HEK293 (cell line): ENCODE results near the gene ACTR1A.

ENCODE experiments used
- EGR2 ChIP-seq: fragments of 450-650 bp; formaldehyde crosslinking; IDR thresholded peaks from 2 replicates; pipeline ENCODE4 v1.5.1; 2016; ENCODE audit warnings: low read depth, missing biosample characterization, missing genetic modification characterization
- GFI1B ChIP-seq: fragments of 450-650 bp; formaldehyde crosslinking; IDR thresholded peaks from 2 replicates; pipeline ENCODE4 v1.5.1; 2016; ENCODE audit warnings: missing biosample characterization, missing genetic modification characterization
- SETDB1 ChIP-seq: IDR thresholded peaks from one replicate; pipeline ENCODE4 v1.6.1; 2017; ENCODE audit warnings: mild to moderate bottlenecking, low read length, moderate library complexity, mixed read lengths; ENCODE audit not compliant: insufficient read length
- ZFP41 ChIP-seq: fragments of 450-650 bp; formaldehyde crosslinking; IDR thresholded peaks from 2 replicates; pipeline ENCODE4 v1.5.1; 2016; ENCODE audit warnings: missing biosample characterization, missing genetic modification characterization, borderline replicate concordance
- ZNF112 ChIP-seq: fragments of 450-650 bp; formaldehyde crosslinking; IDR thresholded peaks from 2 replicates; pipeline ENCODE4 v1.5.0; 2017; ENCODE audit warnings: missing biosample characterization, missing genetic modification characterization
- ZNF121 ChIP-seq: fragments of 450-650 bp; formaldehyde crosslinking; IDR thresholded peaks from 2 replicates; pipeline ENCODE4 v1.5.1; 2016; ENCODE audit warnings: missing biosample characterization, missing genetic modification characterization
- ZNF133 ChIP-seq: fragments of 450-650 bp; formaldehyde crosslinking; IDR thresholded peaks from 2 replicates; pipeline ENCODE4 v1.5.1; 2016; ENCODE audit warnings: missing biosample characterization, missing genetic modification characterization
- ZNF2 ChIP-seq: fragments of 450-650 bp; formaldehyde crosslinking; IDR thresholded peaks from 2 replicates; pipeline ENCODE4 v1.5.1; 2016; ENCODE audit warnings: missing biosample characterization, missing genetic modification characterization
- ZNF211 ChIP-seq: fragments of 450-650 bp; formaldehyde crosslinking; IDR thresholded peaks from 2 replicates; pipeline ENCODE4 v1.5.1; 2016; ENCODE audit warnings: low read depth, missing biosample characterization, missing genetic modification characterization
- ZNF366 ChIP-seq: fragments of 450-650 bp; formaldehyde crosslinking; conservative IDR thresholded peaks from 2 replicates; pipeline ENCODE4 v1.5.1; 2016; ENCODE audit warnings: missing biosample characterization, missing genetic modification characterization
- ZNF514 ChIP-seq: fragments of 450-650 bp; formaldehyde crosslinking; IDR thresholded peaks from 2 replicates; pipeline ENCODE4 v1.5.1; 2016; ENCODE audit warnings: missing biosample characterization, missing genetic modification characterization
- ZNF555 ChIP-seq: fragments of 450-650 bp; formaldehyde crosslinking; conservative IDR thresholded peaks from 2 replicates; pipeline ENCODE4 v1.5.1; 2017; ENCODE audit warnings: missing biosample characterization, mild to moderate bottlenecking, missing genetic modification characterization, inconsistent platforms
- ZNF561 ChIP-seq: fragments of 450-650 bp; IDR thresholded peaks from 2 replicates; pipeline ENCODE4 v1.5.1; 2018; ENCODE audit warnings: missing biosample characterization, missing genetic modification characterization, borderline replicate concordance
- ZNF571 ChIP-seq: fragments of 450-650 bp; formaldehyde crosslinking; IDR thresholded peaks from 2 replicates; pipeline ENCODE4 v1.5.0; 2017; ENCODE audit warnings: missing biosample characterization, missing genetic modification characterization
- ZNF624 ChIP-seq: fragments of 450-650 bp; formaldehyde crosslinking; IDR thresholded peaks from 2 replicates; pipeline ENCODE4 v1.5.1; 2017; ENCODE audit warnings: missing biosample characterization, missing genetic modification characterization
- ZNF626 ChIP-seq: fragments of 450-650 bp; sonication (Bioruptor Pico); formaldehyde crosslinking; IDR thresholded peaks from 2 replicates; pipeline ENCODE4 v1.5.1; 2018; ENCODE audit warnings: missing biosample characterization, missing genetic modification characterization, inconsistent platforms
- ZNF701 ChIP-seq: fragments of 450-650 bp; formaldehyde crosslinking; IDR thresholded peaks from 2 replicates; pipeline ENCODE4 v1.5.1; 2016; ENCODE audit warnings: missing biosample characterization, missing genetic modification characterization
- TF ChIP-seq, protein P1 (sequence below): fragments of 450-650 bp; formaldehyde crosslinking; IDR thresholded peaks from 2 replicates; pipeline ENCODE4 v1.5.1; 2016; ENCODE audit warnings: missing biosample characterization, missing genetic modification characterization
- TF ChIP-seq, protein P2 (sequence below): fragments of 450-650 bp; formaldehyde crosslinking; IDR thresholded peaks from 2 replicates; pipeline ENCODE4 v1.5.1; 2016; ENCODE audit warnings: missing biosample characterization, missing genetic modification characterization, borderline replicate concordance
- TF ChIP-seq, protein P3 (sequence below): fragments of 450-650 bp; formaldehyde crosslinking; optimal IDR thresholded peaks from 2 replicates; pipeline ENCODE3; 2016; ENCODE audit warnings: missing biosample characterization, mild to moderate bottlenecking, missing genetic modification characterization
- TF ChIP-seq, protein P4 (sequence below): fragments of 450-650 bp; formaldehyde crosslinking; IDR thresholded peaks from 2 replicates; pipeline ENCODE4 v1.5.1; 2016; ENCODE audit warnings: missing biosample characterization, missing genetic modification characterization
- TF ChIP-seq, protein P5 (sequence below): fragments of 450-650 bp; formaldehyde crosslinking; IDR thresholded peaks from 2 replicates; pipeline ENCODE4 v1.5.1; 2016; ENCODE audit warnings: missing biosample characterization, missing genetic modification characterization
- TF ChIP-seq, protein P6 (sequence below): fragments of 450-650 bp; formaldehyde crosslinking; IDR thresholded peaks from 2 replicates; pipeline ENCODE4 v1.5.1; 2017; ENCODE audit warnings: missing biosample characterization, missing genetic modification characterization

The ACTR1A gene

DNA sequence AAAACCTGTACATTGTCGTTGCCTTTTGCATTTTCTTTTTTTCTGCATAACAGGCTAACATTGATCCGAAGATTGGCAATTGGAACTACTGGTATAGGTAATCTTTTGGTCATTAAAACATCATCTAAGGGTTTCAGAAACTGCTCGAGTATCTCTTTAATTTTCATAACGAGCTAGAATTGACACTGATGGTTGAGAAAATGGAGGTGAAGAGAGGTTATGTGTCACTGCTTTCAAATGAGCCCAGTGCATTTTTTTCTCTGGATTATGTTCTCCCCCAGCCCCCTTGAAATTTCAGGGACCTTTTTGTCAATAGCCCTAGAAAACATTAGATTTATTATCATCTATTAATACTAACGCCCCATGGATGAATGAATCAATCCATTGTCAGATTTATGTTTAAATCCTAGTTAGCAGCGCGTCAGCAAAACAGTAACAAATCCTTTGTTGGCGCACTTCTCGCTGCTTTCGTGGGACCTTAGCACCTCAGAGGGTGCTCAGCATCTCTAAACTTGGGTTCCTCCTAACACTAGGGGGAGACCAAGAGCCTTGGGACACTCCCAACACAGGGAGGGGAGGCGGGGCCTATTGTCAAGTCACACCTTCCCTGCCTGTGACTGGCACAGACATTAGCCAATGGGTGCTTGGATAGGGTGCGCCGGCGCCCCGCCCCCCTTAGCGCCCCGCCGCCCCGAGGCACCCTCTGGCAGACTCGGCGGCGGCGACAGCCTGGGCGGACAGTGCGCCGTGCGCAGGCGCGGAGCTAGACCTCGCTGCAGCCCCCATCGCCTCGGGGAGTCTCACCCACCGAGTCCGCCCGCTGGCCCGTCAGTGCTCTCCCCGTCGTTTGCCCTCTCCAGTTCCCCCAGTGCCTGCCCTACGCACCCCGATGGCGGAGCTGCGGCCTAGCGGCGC lies 1.0 kb upstream of the ACTR1A start, which contains the start of gene SUFU (continued):
- no peak for TF ChIP-seq ZNF561
- TF ChIP-seq, protein P1, sequence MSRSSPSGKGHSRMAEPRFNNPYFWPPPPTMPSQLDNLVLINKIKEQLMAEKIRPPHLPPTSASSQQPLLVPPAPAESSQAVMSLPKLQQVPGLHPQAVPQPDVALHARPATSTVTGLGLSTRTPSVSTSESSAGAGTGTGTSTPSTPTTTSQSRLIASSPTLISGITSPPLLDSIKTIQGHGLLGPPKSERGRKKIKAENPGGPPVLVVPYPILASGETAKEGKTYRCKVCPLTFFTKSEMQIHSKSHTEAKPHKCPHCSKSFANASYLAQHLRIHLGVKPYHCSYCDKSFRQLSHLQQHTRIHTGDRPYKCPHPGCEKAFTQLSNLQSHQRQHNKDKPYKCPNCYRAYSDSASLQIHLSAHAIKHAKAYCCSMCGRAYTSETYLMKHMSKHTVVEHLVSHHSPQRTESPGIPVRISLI (tag by site-specific recombination): peak; percentile 67; the same call in 1 of the 2 replicates
- TF ChIP-seq ZNF514 (tag by site-specific recombination): no peak
- no peak for TF ChIP-seq ZNF626 (tag by site-specific recombination)
- no peak for TF ChIP-seq ZNF112
- TF ChIP-seq ZNF701 (tag by site-specific recombination): no peak
- TF ChIP-seq ZNF133 (tag by site-specific recombination): no peak
- TF ChIP-seq, protein P2, sequence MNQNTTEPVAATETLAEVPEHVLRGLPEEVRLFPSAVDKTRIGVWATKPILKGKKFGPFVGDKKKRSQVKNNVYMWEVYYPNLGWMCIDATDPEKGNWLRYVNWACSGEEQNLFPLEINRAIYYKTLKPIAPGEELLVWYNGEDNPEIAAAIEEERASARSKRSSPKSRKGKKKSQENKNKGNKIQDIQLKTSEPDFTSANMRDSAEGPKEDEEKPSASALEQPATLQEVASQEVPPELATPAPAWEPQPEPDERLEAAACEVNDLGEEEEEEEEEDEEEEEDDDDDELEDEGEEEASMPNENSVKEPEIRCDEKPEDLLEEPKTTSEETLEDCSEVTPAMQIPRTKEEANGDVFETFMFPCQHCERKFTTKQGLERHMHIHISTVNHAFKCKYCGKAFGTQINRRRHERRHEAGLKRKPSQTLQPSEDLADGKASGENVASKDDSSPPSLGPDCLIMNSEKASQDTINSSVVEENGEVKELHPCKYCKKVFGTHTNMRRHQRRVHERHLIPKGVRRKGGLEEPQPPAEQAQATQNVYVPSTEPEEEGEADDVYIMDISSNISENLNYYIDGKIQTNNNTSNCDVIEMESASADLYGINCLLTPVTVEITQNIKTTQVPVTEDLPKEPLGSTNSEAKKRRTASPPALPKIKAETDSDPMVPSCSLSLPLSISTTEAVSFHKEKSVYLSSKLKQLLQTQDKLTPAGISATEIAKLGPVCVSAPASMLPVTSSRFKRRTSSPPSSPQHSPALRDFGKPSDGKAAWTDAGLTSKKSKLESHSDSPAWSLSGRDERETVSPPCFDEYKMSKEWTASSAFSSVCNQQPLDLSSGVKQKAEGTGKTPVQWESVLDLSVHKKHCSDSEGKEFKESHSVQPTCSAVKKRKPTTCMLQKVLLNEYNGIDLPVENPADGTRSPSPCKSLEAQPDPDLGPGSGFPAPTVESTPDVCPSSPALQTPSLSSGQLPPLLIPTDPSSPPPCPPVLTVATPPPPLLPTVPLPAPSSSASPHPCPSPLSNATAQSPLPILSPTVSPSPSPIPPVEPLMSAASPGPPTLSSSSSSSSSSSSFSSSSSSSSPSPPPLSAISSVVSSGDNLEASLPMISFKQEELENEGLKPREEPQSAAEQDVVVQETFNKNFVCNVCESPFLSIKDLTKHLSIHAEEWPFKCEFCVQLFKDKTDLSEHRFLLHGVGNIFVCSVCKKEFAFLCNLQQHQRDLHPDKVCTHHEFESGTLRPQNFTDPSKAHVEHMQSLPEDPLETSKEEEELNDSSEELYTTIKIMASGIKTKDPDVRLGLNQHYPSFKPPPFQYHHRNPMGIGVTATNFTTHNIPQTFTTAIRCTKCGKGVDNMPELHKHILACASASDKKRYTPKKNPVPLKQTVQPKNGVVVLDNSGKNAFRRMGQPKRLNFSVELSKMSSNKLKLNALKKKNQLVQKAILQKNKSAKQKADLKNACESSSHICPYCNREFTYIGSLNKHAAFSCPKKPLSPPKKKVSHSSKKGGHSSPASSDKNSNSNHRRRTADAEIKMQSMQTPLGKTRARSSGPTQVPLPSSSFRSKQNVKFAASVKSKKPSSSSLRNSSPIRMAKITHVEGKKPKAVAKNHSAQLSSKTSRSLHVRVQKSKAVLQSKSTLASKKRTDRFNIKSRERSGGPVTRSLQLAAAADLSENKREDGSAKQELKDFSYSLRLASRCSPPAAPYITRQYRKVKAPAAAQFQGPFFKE (tag by site-specific recombination): no peak
- peak; percentile 72 for TF ChIP-seq ZNF366 (tag by site-specific recombination)
- TF ChIP-seq, protein P3, sequence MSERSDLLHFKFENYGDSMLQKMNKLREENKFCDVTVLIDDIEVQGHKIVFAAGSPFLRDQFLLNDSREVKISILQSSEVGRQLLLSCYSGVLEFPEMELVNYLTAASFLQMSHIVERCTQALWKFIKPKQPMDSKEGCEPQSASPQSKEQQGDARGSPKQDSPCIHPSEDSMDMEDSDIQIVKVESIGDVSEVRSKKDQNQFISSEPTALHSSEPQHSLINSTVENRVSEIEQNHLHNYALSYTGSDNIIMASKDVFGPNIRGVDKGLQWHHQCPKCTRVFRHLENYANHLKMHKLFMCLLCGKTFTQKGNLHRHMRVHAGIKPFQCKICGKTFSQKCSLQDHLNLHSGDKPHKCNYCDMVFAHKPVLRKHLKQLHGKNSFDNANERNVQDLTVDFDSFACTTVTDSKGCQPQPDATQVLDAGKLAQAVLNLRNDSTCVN (tag by site-specific recombination): peak; percentile 43
- TF ChIP-seq, protein P4, sequence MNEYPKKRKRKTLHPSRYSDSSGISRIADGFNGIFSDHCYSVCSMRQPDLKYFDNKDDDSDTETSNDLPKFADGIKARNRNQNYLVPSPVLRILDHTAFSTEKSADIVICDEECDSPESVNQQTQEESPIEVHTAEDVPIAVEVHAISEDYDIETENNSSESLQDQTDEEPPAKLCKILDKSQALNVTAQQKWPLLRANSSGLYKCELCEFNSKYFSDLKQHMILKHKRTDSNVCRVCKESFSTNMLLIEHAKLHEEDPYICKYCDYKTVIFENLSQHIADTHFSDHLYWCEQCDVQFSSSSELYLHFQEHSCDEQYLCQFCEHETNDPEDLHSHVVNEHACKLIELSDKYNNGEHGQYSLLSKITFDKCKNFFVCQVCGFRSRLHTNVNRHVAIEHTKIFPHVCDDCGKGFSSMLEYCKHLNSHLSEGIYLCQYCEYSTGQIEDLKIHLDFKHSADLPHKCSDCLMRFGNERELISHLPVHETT (tag by site-specific recombination): no peak
- TF ChIP-seq, protein P5, sequence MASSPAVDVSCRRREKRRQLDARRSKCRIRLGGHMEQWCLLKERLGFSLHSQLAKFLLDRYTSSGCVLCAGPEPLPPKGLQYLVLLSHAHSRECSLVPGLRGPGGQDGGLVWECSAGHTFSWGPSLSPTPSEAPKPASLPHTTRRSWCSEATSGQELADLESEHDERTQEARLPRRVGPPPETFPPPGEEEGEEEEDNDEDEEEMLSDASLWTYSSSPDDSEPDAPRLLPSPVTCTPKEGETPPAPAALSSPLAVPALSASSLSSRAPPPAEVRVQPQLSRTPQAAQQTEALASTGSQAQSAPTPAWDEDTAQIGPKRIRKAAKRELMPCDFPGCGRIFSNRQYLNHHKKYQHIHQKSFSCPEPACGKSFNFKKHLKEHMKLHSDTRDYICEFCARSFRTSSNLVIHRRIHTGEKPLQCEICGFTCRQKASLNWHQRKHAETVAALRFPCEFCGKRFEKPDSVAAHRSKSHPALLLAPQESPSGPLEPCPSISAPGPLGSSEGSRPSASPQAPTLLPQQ (tag by site-specific recombination): peak; percentile 39; the same call in 1 of the 2 replicates
- no peak for TF ChIP-seq ZNF624 (tag by site-specific recombination)
- no peak for TF ChIP-seq ZNF211
- no peak for TF ChIP-seq ZNF571
- TF ChIP-seq ZNF555 (tag by site-specific recombination): no peak
- TF ChIP-seq ZFP41 (tag by site-specific recombination): no peak
- TF ChIP-seq EGR2 (tag by site-specific recombination): no peak
- no peak for TF ChIP-seq ZNF121 (tag by site-specific recombination)
- peak; percentile 54; the same call in 1 of the 2 replicates for TF ChIP-seq ZNF2 (tag by site-specific recombination)
- TF ChIP-seq SETDB1: no peak
- TF ChIP-seq, protein P6, sequence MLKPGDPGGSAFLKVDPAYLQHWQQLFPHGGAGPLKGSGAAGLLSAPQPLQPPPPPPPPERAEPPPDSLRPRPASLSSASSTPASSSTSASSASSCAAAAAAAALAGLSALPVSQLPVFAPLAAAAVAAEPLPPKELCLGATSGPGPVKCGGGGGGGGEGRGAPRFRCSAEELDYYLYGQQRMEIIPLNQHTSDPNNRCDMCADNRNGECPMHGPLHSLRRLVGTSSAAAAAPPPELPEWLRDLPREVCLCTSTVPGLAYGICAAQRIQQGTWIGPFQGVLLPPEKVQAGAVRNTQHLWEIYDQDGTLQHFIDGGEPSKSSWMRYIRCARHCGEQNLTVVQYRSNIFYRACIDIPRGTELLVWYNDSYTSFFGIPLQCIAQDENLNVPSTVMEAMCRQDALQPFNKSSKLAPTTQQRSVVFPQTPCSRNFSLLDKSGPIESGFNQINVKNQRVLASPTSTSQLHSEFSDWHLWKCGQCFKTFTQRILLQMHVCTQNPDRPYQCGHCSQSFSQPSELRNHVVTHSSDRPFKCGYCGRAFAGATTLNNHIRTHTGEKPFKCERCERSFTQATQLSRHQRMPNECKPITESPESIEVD: no peak
- no peak for TF ChIP-seq GFI1B
